Activated CD4-positive, CD25-positive, alpha-beta regulatory T cell treated with anti-CD3 and anti-CD28 coated beads, Interleukin-2, amount 50 U/mL, for 24 hours (primary cell): ENCODE results near the gene PDE8B.

ENCODE experiments used
- ATAC-seq, 2 donors: fragments of 150-1000 bp; cut with Tn5 transposase; one replicate each; pipeline ENCODE4 v1.10.0; 2021; ENCODE audit warnings: mild to moderate bottlenecking in 1 of 2, moderate library complexity in 1 of 2

Gene PDE8B

DNA sequence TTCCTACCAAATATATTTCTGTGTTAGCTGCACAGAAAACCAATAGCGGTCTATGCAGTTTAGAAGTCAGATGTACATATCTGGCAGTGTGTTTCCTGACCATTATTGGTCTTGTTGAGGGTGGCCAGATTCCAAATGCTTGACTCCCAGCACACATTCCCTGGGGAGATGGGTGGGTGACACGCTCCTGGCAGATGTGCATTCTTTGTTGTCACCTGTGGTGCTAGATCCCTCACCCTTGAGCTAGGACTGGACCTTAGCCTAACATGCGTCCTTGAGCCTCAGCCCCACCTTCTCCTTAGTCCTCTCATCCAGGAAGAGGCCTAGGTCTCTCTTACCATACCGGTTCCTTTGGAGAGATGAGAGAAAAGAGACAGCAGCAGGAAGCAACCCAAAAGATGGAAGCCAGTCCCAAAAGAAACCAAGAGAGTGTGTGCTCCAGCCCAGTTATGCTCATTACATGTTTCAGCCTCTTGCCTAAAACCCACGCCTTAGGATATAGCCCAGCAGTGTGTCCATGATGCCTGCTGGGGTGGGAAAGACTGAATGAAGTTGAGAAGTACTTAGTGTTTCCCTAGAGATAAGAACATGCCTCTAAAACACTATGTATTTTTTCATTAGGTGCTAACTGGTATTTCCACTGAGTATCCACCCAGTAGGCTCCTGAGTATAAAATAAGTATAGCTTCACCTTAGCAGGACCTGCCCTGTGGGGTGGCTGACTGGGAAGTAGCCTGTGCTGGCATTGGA is 116.7 kb downstream of the PDE8B start:
- ATAC-seq = no peak

DNA sequence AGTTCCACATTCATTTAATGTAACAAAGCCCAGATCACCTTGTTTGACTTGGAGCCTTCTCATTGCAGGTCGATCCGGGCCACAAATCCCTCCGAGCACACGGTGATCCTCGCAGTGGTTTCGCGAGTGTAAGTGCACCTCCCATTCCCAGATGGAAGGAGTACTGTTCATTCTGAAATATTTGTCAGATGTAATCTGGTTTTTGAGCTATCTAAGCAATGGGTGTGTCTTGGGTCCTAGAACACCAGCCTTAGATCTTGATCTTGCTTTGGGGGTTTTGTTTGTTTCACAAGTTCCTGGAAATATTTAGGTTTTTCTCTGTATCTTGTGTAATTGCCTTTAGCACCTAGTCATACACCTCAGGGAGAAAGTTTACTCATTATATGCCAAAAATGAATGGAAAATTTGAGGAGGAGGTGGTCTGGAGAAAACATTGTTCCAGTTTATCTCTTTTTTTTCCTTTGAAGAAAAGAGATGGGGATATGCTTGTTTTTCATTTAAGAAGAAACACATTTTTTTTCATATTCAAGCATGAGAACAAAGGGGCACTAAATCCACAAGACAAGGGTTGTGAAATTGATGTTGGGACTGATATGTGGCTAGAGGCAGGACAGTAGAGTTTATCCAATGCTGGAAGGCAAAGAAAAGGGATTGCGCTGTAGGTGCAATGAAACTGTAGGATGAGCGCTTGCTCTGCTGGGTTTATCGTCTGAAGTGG is 118.6 kb downstream of the PDE8B start:
- ATAC-seq = peak in 1 of 2 donors; percentile 41

GRCh38 chr5:77329664-77330430 is 119.4 kb downstream of the PDE8B start:
- no peak for ATAC-seq

DNA sequence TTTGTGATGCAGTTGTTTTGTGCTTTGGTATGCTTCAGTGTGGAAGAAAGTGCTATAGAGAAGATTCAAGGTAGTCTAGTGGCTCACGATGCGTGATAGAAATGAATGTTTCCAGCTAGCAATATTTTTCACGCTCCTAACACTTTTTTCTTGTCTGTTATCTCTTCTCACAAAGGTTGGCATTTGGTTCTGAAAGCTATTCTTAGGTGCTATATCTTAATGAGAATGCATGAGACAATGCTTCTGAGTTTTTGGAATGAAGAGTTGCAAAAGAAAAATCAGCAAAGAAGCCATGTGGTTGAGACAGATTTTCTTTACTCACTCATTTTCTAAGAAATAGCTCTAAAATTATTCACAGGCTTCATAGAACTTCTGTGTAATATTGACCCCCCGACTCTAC is 122.6 kb downstream of the PDE8B start:
- no peak for ATAC-seq

DNA sequence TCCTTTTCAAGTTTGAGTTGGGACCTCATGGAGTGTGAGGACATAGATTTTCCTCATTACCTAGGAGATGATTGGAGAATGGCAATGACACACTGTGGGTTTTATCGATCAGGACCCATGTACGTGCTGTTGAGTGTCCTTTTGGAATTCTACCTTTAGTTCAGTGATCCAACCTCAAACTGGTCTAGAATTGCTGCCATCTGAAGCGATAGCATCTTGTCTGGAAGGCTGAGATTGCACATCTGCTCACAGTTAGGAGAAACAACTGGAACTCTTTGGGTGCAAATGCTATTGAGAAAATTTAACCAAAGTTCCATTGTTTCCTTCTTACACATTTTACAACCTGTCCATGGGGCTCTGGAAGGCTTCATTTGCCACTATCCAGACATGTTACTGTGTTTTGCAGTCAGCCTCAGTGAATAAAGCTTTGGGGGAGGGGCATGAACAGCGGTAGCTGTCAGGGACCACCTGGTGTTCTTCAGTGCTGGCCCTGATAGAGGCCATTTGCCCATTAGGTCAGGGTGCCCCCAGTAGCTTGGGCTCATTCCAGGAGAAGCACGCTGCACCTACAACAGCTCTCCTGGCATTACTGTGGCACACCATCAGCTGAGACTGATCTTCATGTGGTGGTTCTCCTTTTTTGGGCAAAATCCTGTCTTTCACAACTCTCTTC is 123.1 kb downstream of the PDE8B start:
- ATAC-seq = no peak

DNA sequence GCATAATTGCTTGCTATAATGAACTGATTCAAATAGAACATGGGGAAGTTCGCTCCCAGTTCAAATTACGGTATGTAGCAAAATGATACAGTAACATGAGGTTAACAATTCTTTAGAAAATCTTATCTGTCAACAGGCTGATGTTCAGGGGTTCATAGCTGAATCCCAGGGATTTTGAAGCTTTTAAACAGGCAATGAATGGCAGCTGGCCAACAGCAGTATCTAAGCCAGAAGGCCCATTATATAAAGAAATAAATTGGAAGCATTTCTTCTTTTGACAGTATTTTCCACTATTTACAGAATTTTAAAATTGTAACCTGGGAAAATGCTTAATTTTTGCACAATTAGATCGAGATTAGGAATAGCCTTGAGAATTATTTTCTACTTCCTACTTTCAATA is 126.8 kb downstream of the PDE8B start:
- no peak for ATAC-seq

- ATAC-seq = no peak
Measured at GRCh38 chr5:77337686-77338085, 127.2 kb downstream of the PDE8B start.

- ATAC-seq = no peak
Measured at GRCh38 chr5:77339337-77339890, 128.9 kb downstream of the PDE8B start.

DNA sequence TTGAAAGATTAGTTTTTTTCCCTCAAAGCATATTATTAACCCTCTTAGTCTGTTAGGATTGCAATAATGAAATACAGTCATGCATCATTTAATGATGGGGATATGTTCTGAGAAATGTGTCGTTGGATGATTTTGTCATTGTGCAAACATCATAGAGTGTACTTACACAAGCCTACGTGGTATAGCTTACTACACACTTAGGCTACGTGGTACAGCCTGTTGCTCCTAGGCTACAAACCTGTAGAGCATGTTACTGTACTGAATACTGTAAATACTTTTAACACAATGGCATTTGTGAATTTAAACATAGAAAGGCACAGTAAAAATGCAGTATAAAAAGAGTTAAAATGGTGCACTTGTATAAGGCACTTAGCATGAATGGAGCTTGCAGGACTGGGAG is 132.7 kb downstream of the PDE8B start:
- ATAC-seq = no peak

GRCh38 chr5:77347435-77348098 is 137.1 kb downstream of the PDE8B start:
- ATAC-seq = no peak

GRCh38 chr5:77353251-77353650 is 142.8 kb downstream of the PDE8B start:
- no peak for ATAC-seq

DNA sequence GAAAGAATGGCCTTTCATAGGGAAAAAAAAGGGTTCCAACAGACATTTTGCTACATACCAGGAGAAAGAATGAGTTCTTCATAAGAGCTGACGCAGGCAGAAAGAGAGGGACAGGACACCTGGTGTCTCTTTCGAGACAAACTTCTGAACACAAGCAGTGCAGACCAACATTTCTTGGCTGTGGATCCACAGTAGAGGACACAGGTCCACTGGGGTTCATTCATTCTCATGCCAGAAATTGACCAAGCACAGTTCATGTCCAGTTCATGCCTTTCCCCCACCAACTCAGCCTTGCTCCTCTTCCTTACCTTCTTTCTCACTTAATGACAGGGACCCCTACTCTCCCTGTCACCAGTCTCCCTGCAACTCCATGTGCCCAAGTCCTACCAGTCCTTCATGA is 144.0 kb downstream of the PDE8B start:
- no peak for ATAC-seq

GRCh38 chr5:77355080-77355479 is 144.6 kb downstream of the PDE8B start:
- ATAC-seq = no peak

DNA sequence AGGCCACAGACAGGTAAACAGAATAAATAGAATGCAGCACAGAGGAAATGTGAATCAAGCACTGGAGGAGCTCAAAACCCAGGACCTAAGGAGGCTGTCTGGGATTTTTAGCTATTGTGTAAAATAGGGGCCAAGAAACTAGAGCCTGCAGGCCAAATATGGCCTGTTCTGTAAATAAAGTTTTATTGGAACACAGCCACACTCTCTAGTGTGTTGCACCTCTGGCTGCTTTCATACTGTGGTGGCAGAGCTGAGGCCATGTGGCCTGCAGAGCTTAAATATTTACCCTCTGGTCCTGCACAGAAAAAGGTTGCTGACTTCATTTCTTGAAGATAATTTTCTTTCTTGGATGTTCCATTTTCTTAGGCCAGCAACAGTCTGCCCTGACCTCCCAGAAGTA is 145.3 kb downstream of the PDE8B start:
- ATAC-seq = no peak

- peak; percentile 72 to 81 for ATAC-seq
Measured at GRCh38 chr5:77356740-77357139, 146.3 kb downstream of the PDE8B start.

DNA sequence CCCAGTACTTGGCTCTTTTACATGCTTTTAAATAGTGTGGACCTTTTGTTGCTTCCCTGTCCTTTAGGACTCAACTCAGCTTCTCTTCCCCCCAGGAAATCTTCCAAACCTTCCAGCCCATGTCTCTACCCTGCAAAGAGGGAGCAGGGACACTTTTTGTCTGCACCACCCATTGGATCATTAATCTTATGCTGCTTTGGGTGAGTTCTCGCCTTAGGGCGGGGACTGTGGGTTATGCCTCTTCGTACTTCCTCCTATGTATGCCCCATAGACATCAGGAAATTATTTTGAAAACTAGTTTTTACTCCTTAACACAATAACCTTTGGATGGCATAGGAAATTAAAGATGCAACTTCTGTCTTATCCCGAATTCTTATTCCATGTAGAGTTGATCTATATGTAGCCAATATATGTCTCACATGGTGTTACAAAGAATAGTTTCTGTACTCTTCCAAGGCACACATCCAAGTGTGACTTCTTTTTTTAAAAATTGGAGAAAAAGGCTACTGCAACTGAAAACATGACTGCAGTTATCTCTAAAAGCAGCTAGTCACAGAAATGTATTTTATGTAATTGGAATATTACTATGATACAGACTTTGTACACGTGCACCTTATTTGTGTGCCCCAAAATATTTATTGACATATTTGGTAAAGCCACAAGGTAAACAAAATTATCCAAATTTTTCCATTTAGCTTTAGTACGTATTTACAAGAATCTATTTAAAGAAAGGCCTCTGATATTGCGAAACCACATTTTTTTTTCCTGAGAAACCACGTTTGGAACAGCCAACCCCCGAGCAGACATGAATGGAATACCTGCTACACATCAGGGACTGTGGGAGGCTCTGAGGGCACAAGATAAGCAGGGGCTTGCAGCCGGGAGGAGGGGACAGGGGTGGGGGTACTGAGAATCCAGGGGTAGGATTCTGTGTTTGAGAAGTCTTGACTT is 148.1 kb downstream of the PDE8B start:
- ATAC-seq = no peak

- ATAC-seq = no peak
Measured at GRCh38 chr5:77359231-77359630, 148.8 kb downstream of the PDE8B start.

DNA sequence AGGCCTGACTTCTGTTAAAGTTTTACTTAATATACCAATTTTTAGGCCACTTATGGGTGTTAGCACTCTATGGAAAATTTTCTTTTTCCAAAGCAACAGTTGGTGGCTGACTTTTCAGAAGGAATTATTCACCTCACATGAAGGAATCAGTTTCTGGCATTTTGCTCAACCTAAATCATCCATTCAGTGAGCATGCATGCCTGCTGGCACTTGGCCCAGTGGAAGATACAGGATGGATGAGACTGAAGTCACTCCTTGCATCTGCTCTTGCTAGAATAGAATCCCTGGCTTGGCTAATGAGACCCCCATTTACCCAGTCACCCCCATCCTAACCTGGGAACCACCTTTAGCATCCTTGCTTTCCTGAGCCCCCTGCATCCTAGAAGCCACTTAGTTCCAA is 149.9 kb downstream of the PDE8B start:
- no peak for ATAC-seq

- ATAC-seq = no peak
Measured at GRCh38 chr5:77360973-77361372, 150.5 kb downstream of the PDE8B start.

GRCh38 chr5:77366717-77367500 is 156.4 kb downstream of the PDE8B start:
- ATAC-seq = no peak
